ENCODE measurements around the gene ATP12A.

Gene ATP12A

GRCh38 chr13:24680258-24680920 is at the start of gene ATP12A:
Gene ATP12A (plus strand): TSS chr13:24680408. CDS start chr13:24680744, 336 bp downstream.
- DNase-seq (ENCODE audit: low read depth in 1 of 2, low spot score in 1 of 2), result no peak

GRCh38 chr13:24630851-24631620 is 49.2 kb upstream of the ATP12A start:
- DNase-seq (ENCODE audit: low read depth in 1 of 2, low spot score in 1 of 2), result no peak

- no peak for DNase-seq (ENCODE audit: low read depth in 1 of 2, low spot score in 1 of 2)
Measured at GRCh38 chr13:24631922-24632321, 48.3 kb upstream of the ATP12A start.

GRCh38 chr13:24632382-24633121 is 47.7 kb upstream of the ATP12A start:
- DNase-seq (ENCODE audit: low read depth in 1 of 2, low spot score in 1 of 2), result no peak

- no peak for DNase-seq (ENCODE audit: low read depth in 1 of 2, low spot score in 1 of 2)
Measured at GRCh38 chr13:24636776-24637175, 43.4 kb upstream of the ATP12A start.

- DNase-seq (ENCODE audit: low read depth in 1 of 2, low spot score in 1 of 2), result no peak
Measured at GRCh38 chr13:24638096-24638495, 42.1 kb upstream of the ATP12A start.

- DNase-seq (ENCODE audit: low read depth in 1 of 2, low spot score in 1 of 2), result no peak
Measured at GRCh38 chr13:24640752-24641151, 39.5 kb upstream of the ATP12A start.

GRCh38 chr13:24642219-24642618 is 38.0 kb upstream of the ATP12A start:
- DNase-seq (ENCODE audit: low read depth in 1 of 2, low spot score in 1 of 2), result no peak

GRCh38 chr13:24644036-24644435 is 36.2 kb upstream of the ATP12A start:
- no peak for DNase-seq (ENCODE audit: low read depth in 1 of 2, low spot score in 1 of 2)

GRCh38 chr13:24648271-24648670 is 31.9 kb upstream of the ATP12A start:
- no peak for DNase-seq (ENCODE audit: low read depth in 1 of 2, low spot score in 1 of 2)

- DNase-seq (ENCODE audit: low read depth in 1 of 2, low spot score in 1 of 2), result no peak
Measured at GRCh38 chr13:24648983-24649687, 31.1 kb upstream of the ATP12A start.

GRCh38 chr13:24649688-24650043 is 30.5 kb upstream of the ATP12A start:
- no peak for DNase-seq (ENCODE audit: low read depth in 1 of 2, low spot score in 1 of 2)

- no peak for DNase-seq (ENCODE audit: low read depth in 1 of 2, low spot score in 1 of 2)
Measured at GRCh38 chr13:24650161-24650560, 30.0 kb upstream of the ATP12A start.

GRCh38 chr13:24651718-24652345 is 28.4 kb upstream of the ATP12A start:
- DNase-seq (ENCODE audit: low read depth in 1 of 2, low spot score in 1 of 2), result no peak

- no peak for DNase-seq (ENCODE audit: low read depth in 1 of 2, low spot score in 1 of 2)
Measured at GRCh38 chr13:24652359-24652758, 27.8 kb upstream of the ATP12A start.

- no peak for DNase-seq (ENCODE audit: low read depth in 1 of 2, low spot score in 1 of 2)
Measured at GRCh38 chr13:24654741-24655140, 25.5 kb upstream of the ATP12A start.

- DNase-seq (ENCODE audit: low read depth in 1 of 2, low spot score in 1 of 2), result no peak
Measured at GRCh38 chr13:24659239-24659638, 21.0 kb upstream of the ATP12A start.

- no peak for DNase-seq (ENCODE audit: low read depth in 1 of 2, low spot score in 1 of 2)
Measured at GRCh38 chr13:24660023-24660741, 20.0 kb upstream of the ATP12A start.

- no peak for DNase-seq (ENCODE audit: low read depth in 1 of 2, low spot score in 1 of 2)
Measured at GRCh38 chr13:24661713-24662112, 18.5 kb upstream of the ATP12A start.
